ENCODE measurements around the gene POU3F1. TPM values are rescaled to one million over a fixed set of nuclear protein-coding genes. Genes with fewer than 3 reads are reported as not detected.

POU3F1 gene
- total and polyA plus RNA-seq, 8 donors: 0.07 to 0.57 (median 0.08) TPM; not detected in 4

- DNase-seq (peak in 2 of 6 donors; percentile 67 to 74), FAIRE-seq (no peak), ATAC-seq (peak in 3 of 4 donors; percentile 44 to 53 (median 45))
- Histone ChIP-seq H3K27ac (no peak overlapping the region), H3K36me3 (peaks cover 0 to 36% (median 32%) of the 10 kb centered on the region in 3 donors), H3K9me3 (no peaks in the 10 kb centered on the region), H3K27me3 (no peaks in the 10 kb centered on the region), H3K4me1 (peaks cover 14 to 22% (median 21%) of the 10 kb centered on the region in 3 donors), H3K4me3 (no peak overlapping the region)
- TF ChIP-seq CTCF (IDR thresholded peaks at IDR 0.05): peak; percentile 12 to 47 (median 40)
- WGBS, 2 donors: 76 to 82% methylated on average over 8 of the region's 8 CpGs
- intact Hi-C loops (cut with DNase I): loop anchor here in 2 of 3 donors (5.0 kb wide), 2 partner anchors 561 to 806 kb away; no protein-coding TSS in a partner anchor
Measured at GRCh38 chr1:38026592-38027200, 19.9 kb downstream of the POU3F1 start.

- TF ChIP-seq CTCF (IDR thresholded peaks at IDR 0.05): no peak
- ATAC-seq (no peak), FAIRE-seq (no peak), DNase-seq (no peak)
- WGBS, 2 donors: 84 to 90% methylated on average over 6 of the region's 6 CpGs
- intact Hi-C loops (cut with DNase I): loop anchor here in 2 of 3 donors (5.0 kb wide), 2 partner anchors 562 to 807 kb away; no protein-coding TSS in a partner anchor
- Histone ChIP-seq H3K27me3 (no peaks in the 10 kb centered on the region), H3K36me3 (peaks cover 0 to 47% (median 32%) of the 10 kb centered on the region in 3 donors), H3K27ac (no peak overlapping the region), H3K4me1 (peaks cover 9 to 15% (median 13%) of the 10 kb centered on the region in 3 donors), H3K9me3 (no peaks in the 10 kb centered on the region), H3K4me3 (no peak overlapping the region)
Measured at GRCh38 chr1:38025664-38026063, 20.9 kb downstream of the POU3F1 start.

- FAIRE-seq (no peak), DNase-seq (no peak), ATAC-seq (no peak)
- Histone ChIP-seq H3K4me1 (peaks cover 9 to 11% (median 10%) of the 10 kb centered on the region in 3 donors), H3K36me3 (peaks cover 0 to 51% (median 33%) of the 10 kb centered on the region in 3 donors), H3K9me3 (no peaks in the 10 kb centered on the region), H3K27ac (no peak overlapping the region), H3K4me3 (no peak overlapping the region), H3K27me3 (no peaks in the 10 kb centered on the region)
- 96 to 100% methylated on average over 2 of the region's 2 CpGs for WGBS, 2 donors
- intact Hi-C loops (cut with DNase I): loop anchor here in 2 of 3 donors (5.0 kb wide), 2 partner anchors 562 to 807 kb away; no protein-coding TSS in a partner anchor
- no peak for TF ChIP-seq CTCF (IDR thresholded peaks at IDR 0.05)
Measured at GRCh38 chr1:38025233-38025632, 21.4 kb downstream of the POU3F1 start.

- no peaks in the 10 kb centered on the region for H3K27me3 ChIP-seq
- H3K9me3 ChIP-seq: no peaks in the 10 kb centered on the region
- DNase-seq (no peak), FAIRE-seq (no peak), ATAC-seq (no peak)
- TF ChIP-seq CTCF (IDR thresholded peaks at IDR 0.05): no peak
- H3K4me3 ChIP-seq: no peak overlapping the region
- intact Hi-C loops (cut with DNase I): no loop called here
- H3K4me1 ChIP-seq: no peaks in the 10 kb centered on the region
- no peak overlapping the region for H3K27ac ChIP-seq
- WGBS, 2 donors: 84 to 86% methylated on average over 3 of the region's 3 CpGs
- peaks cover 0 to 73% (median 47%) of the 10 kb centered on the region in 3 donors for H3K36me3 ChIP-seq
Measured at GRCh38 chr1:38022810-38023209, 23.8 kb downstream of the POU3F1 start.

GRCh38 chr1:38021969-38022368 lies 24.6 kb downstream of the POU3F1 start:
- Histone ChIP-seq H3K27ac (no peak overlapping the region), H3K4me1 (no peaks in the 10 kb centered on the region), H3K9me3 (no peaks in the 10 kb centered on the region), H3K27me3 (no peaks in the 10 kb centered on the region), H3K36me3 (peaks cover 0 to 77% (median 49%) of the 10 kb centered on the region in 3 donors), H3K4me3 (no peak overlapping the region)
- TF ChIP-seq CTCF (IDR thresholded peaks at IDR 0.05): no peak
- DNase-seq (no peak), FAIRE-seq (no peak), ATAC-seq (no peak)
- intact Hi-C loops (cut with DNase I): no loop called here
- 84 to 86% methylated on average over 5 of the region's 5 CpGs for WGBS, 2 donors
